Measurements from ENCODE around the gene RFC2.

- no peak for TF ChIP-seq POLR2A (IDR thresholded peaks at IDR 0.05; ENCODE audit: low read depth, low read length)
- no peak for TF ChIP-seq TAF1 (IDR thresholded peaks at IDR 0.05; ENCODE audit: borderline replicate concordance, low read depth, low read length)
These were observed 35.7 kb upstream of the RFC2 start for GRCh38 chr7:74289659-74290552.
